Panc1 (cell line): ENCODE results near the gene HNF1B. TPM values are rescaled to one million over a fixed set of nuclear protein-coding genes. Genes with fewer than 3 reads are reported as not detected.

Source experiments
- ATAC-seq: fragments of 200-7000 bp; cut with Tn5 transposase; 2 replicates; pipeline ENCODE4 v1.9.1; 2020; ENCODE audit warnings: mild to moderate bottlenecking, moderate library complexity
- BruUV-seq: library from RNA; stranded (reverse); fragments of 400-500 nt; replicated peaks from 2 replicates; lab custom pipeline; 2021; lab: Mats Ljungman, UMichigan
- CTCF ChIA-PET: fragments of 300-600 bp; sonication (Branson Sonifier 250); formaldehyde crosslinking; loops from one replicate; lab custom pipeline; 2022; ENCODE audit warnings: antibody characterized with exemption; lab: Charles Lee
- POLR2A ChIA-PET: fragments of 300-600 bp; sonication (Branson Sonifier 250); formaldehyde crosslinking; loops from one replicate; lab custom pipeline; 2022; ENCODE audit warnings: antibody characterized with exemption; lab: Charles Lee
- DNase-seq: peaks from one replicate; pipeline ENCODE4 v3.0.0-alpha.2; 2010; ENCODE audit warnings: low read depth, low spot score
- H3K27ac ChIP-seq: 2 replicates; pipeline ENCODE4 v1.5.1; 2011; ENCODE audit warnings: mild to moderate bottlenecking, low read length, inconsistent platforms
- H3K27me3 ChIP-seq: fragments of 200-500 bp; sonication (Bioruptor generic); 2 replicates; pipeline ENCODE4 v1.6.0; 2014; ENCODE audit warnings: low read length, inconsistent platforms; ENCODE audit not compliant: control insufficient read depth, insufficient read depth
- H3K36me3 ChIP-seq: fragments of 200-500 bp; sonication (Bioruptor generic); 2 replicates; pipeline ENCODE4 v1.5.1; 2014; ENCODE audit warnings: inconsistent platforms, mild to moderate bottlenecking, low read length, moderate library complexity; ENCODE audit not compliant: control insufficient read depth, insufficient read depth
- H3K4me1 ChIP-seq: 2 replicates; pipeline ENCODE4 v1.5.1; 2011; ENCODE audit warnings: inconsistent platforms, mild to moderate bottlenecking, low read length, moderate library complexity; ENCODE audit not compliant: control insufficient read depth, insufficient read depth
- H3K4me3 ChIP-seq, 2 experiments: 2 replicates each; pipeline ENCODE4 v1.5.1; 2011 to 2012; ENCODE audit warnings: low read depth in 2 of 2, low read length in 2 of 2, mild to moderate bottlenecking in 2 of 2, inconsistent platforms in 1 of 2, moderate library complexity in 1 of 2
- H3K9me3 ChIP-seq: fragments of 200-500 bp; sonication (Bioruptor generic); 2 replicates; pipeline ENCODE4 v1.5.1; 2014; ENCODE audit warnings: low read depth, mild to moderate bottlenecking, inconsistent platforms, low read length, moderate library complexity; ENCODE audit not compliant: control insufficient read depth, insufficient read depth
- CTCF ChIP-seq: fragments of 450-650 bp; IDR thresholded peaks from 2 replicates; pipeline ENCODE4 v1.5.1; 2017; ENCODE audit warnings: mild to moderate bottlenecking
- POLR2AphosphoS5 ChIP-seq: IDR thresholded peaks from 2 replicates; pipeline ENCODE4 v1.6.1; 2012; ENCODE audit warnings: mild to moderate bottlenecking, low read depth, low read length, moderate library complexity
- REST ChIP-seq, 2 experiments: IDR thresholded peaks; 2 replicates each; pipeline ENCODE4 v1.6.1; 2011 to 2012; ENCODE audit warnings: low read depth in 2 of 2, control low read depth in 1 of 2, low read length in 1 of 2, mild to moderate bottlenecking in 1 of 2, moderate library complexity in 1 of 2; ENCODE audit not compliant: insufficient read depth in 1 of 2
- SIN3A ChIP-seq: IDR thresholded peaks from 2 replicates; pipeline ENCODE4 v1.6.1; 2012; ENCODE audit warnings: low read depth, mild to moderate bottlenecking, low read length, moderate library complexity, borderline replicate concordance; ENCODE audit not compliant: insufficient read depth
- TCF7L2 ChIP-seq: IDR thresholded peaks from 2 replicates; pipeline ENCODE4 v1.6.1; 2011; ENCODE audit warnings: mild to moderate bottlenecking, low read depth, low read length, inconsistent platforms
- in situ Hi-C: cut with HindIII; loops from 2 replicates; pipeline ENCODE4 v1.10.0; 2016; ENCODE audit warnings: low sequenced_read_pairs, low pct_unique_long_range_greater_than_20kb
- intact Hi-C: fragments of 100-400 bp; cut with micrococcal nuclease; formaldehyde crosslinking; loops from one replicate; pipeline ENCODE4 v1.10.0; 2022; ENCODE audit not compliant: unreplicated experiment
- total RNA-seq: library from RNA; stranded (reverse); gene quantifications from one replicate; pipeline ENCODE4 v1.2.1, GENCODE V29; 2021; ENCODE audit not compliant: unreplicated experiment

The HNF1B gene
- total RNA-seq, 1 experiment from 2014 or later: not detected

- POLR2A ChIA-PET: no interaction called here
- Histone ChIP-seq H3K4me3 (peak overlapping the region; percentile 59 to 70), H3K9me3 (no peaks in the 10 kb centered on the region), H3K27ac (peak overlapping the region; percentile 75; the same call in 1 of the 2 replicates), H3K4me1 (peaks cover 8% of the 10 kb centered on the region), H3K36me3 (peaks cover 5% of the 10 kb centered on the region; the same call in 1 of the 2 replicates), H3K27me3 (peaks cover 3% of the 10 kb centered on the region; the same call in 1 of the 2 replicates)
- intact Hi-C loops (no loop called here), in situ Hi-C loops (no loop called here)
- CTCF ChIA-PET: no interaction called here
- ATAC-seq: no peak
- BruUV-seq: no TSS peak
- no peak for TF ChIP-seq REST (IDR thresholded peaks at IDR 0.05; ENCODE audit: insufficient read depth in 1 of 2, low read depth in 2 of 2, low read length in 1 of 2)
- no peak for TF ChIP-seq POLR2AphosphoS5
- TF ChIP-seq SIN3A: no peak
- TF ChIP-seq CTCF: no peak
- TF ChIP-seq TCF7L2: no peak
- DNase-seq: no peak
Observed at GRCh38 chr17:37643869-37644268, 101.0 kb downstream of the HNF1B start.

GRCh38 chr17:37643118-37643766, 101.6 kb downstream of the HNF1B start, which contains the start of gene DDX52:
Gene DDX52, minus strand, starts transcription at chr17:37643446. Its CDS starts 26 bp downstream, at chr17:37643420.
- H3K36me3 ChIP-seq: peaks cover 5% of the 10 kb centered on the region; the same call in 1 of the 2 replicates
- DNase-seq (peak; percentile 24), ATAC-seq (peak; percentile 99)
- ChIA-PET POLR2A (no interaction called here), CTCF (no interaction called here)
- H3K4me3 ChIP-seq: peak within 1 kb of the TSS; percentile 59 to 70
- H3K9me3 ChIP-seq: no peaks in the 10 kb centered on the region
- intact Hi-C loops (no loop called here), in situ Hi-C loops (no loop called here)
- H3K27ac ChIP-seq: peak within 1 kb of the TSS; percentile 75
- peak; percentile 56; the same call in 1 of the 2 replicates for TF ChIP-seq POLR2AphosphoS5
- TF ChIP-seq TCF7L2: no peak
- H3K4me1 ChIP-seq: peaks cover 8% of the 10 kb centered on the region
- peaks cover 3% of the 10 kb centered on the region; the same call in 1 of the 2 replicates for H3K27me3 ChIP-seq
- BruUV-seq: no TSS peak

GRCh38 chr17:37642681-37643080, 102.2 kb downstream of the HNF1B start:
- Histone ChIP-seq H3K4me3 (peak overlapping the region; percentile 59 to 70), H3K9me3 (no peaks in the 10 kb centered on the region), H3K27me3 (peaks cover 3% of the 10 kb centered on the region; the same call in 1 of the 2 replicates), H3K36me3 (peaks cover 5% of the 10 kb centered on the region; the same call in 1 of the 2 replicates), H3K27ac (peak overlapping the region; percentile 75), H3K4me1 (peaks cover 8% of the 10 kb centered on the region)
- intact Hi-C loops (no loop called here), in situ Hi-C loops (no loop called here)
- ChIA-PET CTCF (no interaction called here), POLR2A (no interaction called here)
- TSS peak; percentile 85 for BruUV-seq
- no peak for DNase-seq
- TF ChIP-seq REST (IDR thresholded peaks at IDR 0.05; ENCODE audit: insufficient read depth in 1 of 2, low read depth in 2 of 2, low read length in 1 of 2) (no peak), CTCF (no peak), POLR2AphosphoS5 (no peak), SIN3A (no peak), TCF7L2 (no peak)
- ATAC-seq: peak; percentile 18; the same call in 1 of the 2 replicates
